ENCODE data around the gene TFB2M.
A peak's percentile ranks its signal among the peaks of the same experiment; 100 is the strongest.
"Not testable (repeated sequence)": the region's sequence is repeated elsewhere in the genome, so short reads cannot be mapped to it uniquely, and the experiment has no call there.

TFB2M gene

GRCh38 chr1:246566128-246566812 is at the start of gene TFB2M, which contains the start of gene CNST:
TFB2M (minus strand) TSS chr1:246566261; CDS start chr1:246566138, 123 bp downstream.
CNST (plus strand) TSS chr1:246566456; CDS start chr1:246591563, 25,107 bp downstream.
- DNase-seq (ENCODE audit: low spot score) (peak; percentile 98), FAIRE-seq (peak; percentile 88)

- FAIRE-seq (no peak), DNase-seq (ENCODE audit: low spot score) (no peak)
Observed at GRCh38 chr1:246613096-246613758, 47.2 kb upstream of the TFB2M start.

GRCh38 chr1:246609632-246610031 is 43.6 kb upstream of the TFB2M start:
- DNase-seq (ENCODE audit: low spot score) = no peak

GRCh38 chr1:246608616-246609376 is 42.7 kb upstream of the TFB2M start:
- FAIRE-seq (peak; percentile 78), DNase-seq (ENCODE audit: low spot score) (peak; percentile 95)

More at GRCh38 chr1:246609632-246610031, 43.6 kb upstream of the TFB2M start:
- no peak for FAIRE-seq

GRCh38 chr1:246607462-246607861 is 41.4 kb upstream of the TFB2M start:
- FAIRE-seq = no peak
- DNase-seq (ENCODE audit: low spot score) = no peak

- not testable (repeated sequence) for DNase-seq (ENCODE audit: low spot score); FAIRE-seq
Observed at GRCh38 chr1:246605231-246605630, 39.2 kb upstream of the TFB2M start.

GRCh38 chr1:246602194-246602593 is 36.1 kb upstream of the TFB2M start:
- DNase-seq (ENCODE audit: low spot score) = no peak
- FAIRE-seq = no peak

- DNase-seq (ENCODE audit: low spot score) = no peak
- no peak for FAIRE-seq
Observed at GRCh38 chr1:246600579-246600978, 34.5 kb upstream of the TFB2M start.

- DNase-seq (ENCODE audit: low spot score) (no peak), FAIRE-seq (no peak)
Observed at GRCh38 chr1:246599315-246599714, 33.3 kb upstream of the TFB2M start.

GRCh38 chr1:246597971-246598370 is 31.9 kb upstream of the TFB2M start:
- FAIRE-seq = no peak
- DNase-seq (ENCODE audit: low spot score) = no peak

GRCh38 chr1:246597340-246597739 is 31.3 kb upstream of the TFB2M start:
- FAIRE-seq (no peak), DNase-seq (ENCODE audit: low spot score) (peak; percentile 11)

- FAIRE-seq = no peak
Observed at GRCh38 chr1:246595146-246595545, 29.1 kb upstream of the TFB2M start.

GRCh38 chr1:246592695-246593094 is 26.6 kb upstream of the TFB2M start:
- FAIRE-seq = no peak
- DNase-seq (ENCODE audit: low spot score) = no peak

More at GRCh38 chr1:246595146-246595545, 29.1 kb upstream of the TFB2M start:
- DNase-seq (ENCODE audit: low spot score) = no peak

GRCh38 chr1:246591958-246592357 is 25.9 kb upstream of the TFB2M start:
- FAIRE-seq (no peak), DNase-seq (ENCODE audit: low spot score) (no peak)

- FAIRE-seq (no peak), DNase-seq (ENCODE audit: low spot score) (no peak)
Observed at GRCh38 chr1:246591504-246591903, 25.4 kb upstream of the TFB2M start.

GRCh38 chr1:246591047-246591446 is 25.0 kb upstream of the TFB2M start:
- no peak for FAIRE-seq

GRCh38 chr1:246589919-246590318 is 23.9 kb upstream of the TFB2M start:
- DNase-seq (ENCODE audit: low spot score); FAIRE-seq: not testable (repeated sequence)

More at GRCh38 chr1:246591047-246591446, 25.0 kb upstream of the TFB2M start:
- no peak for DNase-seq (ENCODE audit: low spot score)

GRCh38 chr1:246588159-246588721 is 22.2 kb upstream of the TFB2M start:
- FAIRE-seq (peak; percentile 62), DNase-seq (ENCODE audit: low spot score) (peak; percentile 20)

- FAIRE-seq (no peak), DNase-seq (ENCODE audit: low spot score) (no peak)
Observed at GRCh38 chr1:246587606-246588005, 21.5 kb upstream of the TFB2M start.

GRCh38 chr1:246587032-246587431 is 21.0 kb upstream of the TFB2M start:
- FAIRE-seq = no peak

GRCh38 chr1:246583448-246584185 is 17.6 kb upstream of the TFB2M start:
- no peak for FAIRE-seq
- DNase-seq (ENCODE audit: low spot score) = no peak

More at GRCh38 chr1:246587032-246587431, 21.0 kb upstream of the TFB2M start:
- no peak for DNase-seq (ENCODE audit: low spot score)

All from RCC 7860 (cell line).